ENCODE data around the gene DNMT3A. TPM values are rescaled to one million over a fixed set of nuclear protein-coding genes. Genes with fewer than 3 reads are reported as not detected.
A peak's percentile ranks its signal among the peaks of the same experiment; 100 is the strongest.

DNMT3A gene
- total and polyA plus RNA-seq, 2 experiments from 2014 or later = 47.2 to 80.4 TPM

- no peak for TF ChIP-seq CREB1 (CRISPR knock-in tag; IDR thresholded peaks at IDR 0.05; ENCODE audit: low read depth)
- TF ChIP-seq EZH2 (IDR thresholded peaks at IDR 0.05; ENCODE audit: low read depth, unreplicated experiment) = no peak
- TF ChIP-seq ZNF331 (CRISPR knock-in tag; IDR thresholded peaks at IDR 0.05; ENCODE audit: low read depth) = no peak
- TF ChIP-seq ZNF462 (CRISPR knock-in tag; IDR thresholded peaks at IDR 0.05) = no peak
- TF ChIP-seq POLR2AphosphoS5 (IDR thresholded peaks at IDR 0.05; ENCODE audit: low read depth) = no peak
These were observed 36.7 kb downstream of the DNMT3A start (continued) for GRCh38 chr2:25304826-25305596.

GRCh38 chr2:25304321-25304720 lies 37.4 kb downstream of the DNMT3A start:
- Histone ChIP-seq H3K4me2 (peak overlapping the region; percentile 51), H3K27me3 (ENCODE audit: insufficient read depth) (no peaks in the 10 kb centered on the region), H3K79me2 (replicated peaks; ENCODE audit: insufficient read depth) (no peaks in the 10 kb centered on the region; the same call in 1 of the 2 replicates), H4K20me1 (replicated peaks; ENCODE audit: insufficient read depth) (no peaks in the 10 kb centered on the region), H3K9me2 (ENCODE audit: insufficient read depth) (no peaks in the 10 kb centered on the region), H3K36me3 (ENCODE audit: insufficient read depth) (no peaks in the 10 kb centered on the region), H3K27ac (ENCODE audit: low read depth) (0 out of 2 replicates have a peak overlapping the region, but pooled peaks have one; percentile 47), H3K4me1 (ENCODE audit: insufficient read depth) (peaks cover 19% of the 10 kb centered on the region), H3F3A (replicated peaks; ENCODE audit: low read depth) (0 out of 2 replicates have a peak, but pooled peaks cover 2% of the 10 kb centered on the region), H3K4me3 (no peak overlapping the region), H2AFZ (no peak overlapping the region)
- Mint-ChIP-seq H3K9me3 (no peaks in the 10 kb centered on the region), H3K4me3 (no peak overlapping the region; the same call in 2 of the 3 replicates), H3K27ac (0 out of 2 replicates have a peak overlapping the region, but pooled peaks have one; percentile 39), H3K4me1 (peaks cover 22% of the 10 kb centered on the region), H3K27me3 (ENCODE audit: insufficient read depth, low read depth, poor library complexity) (peaks cover 10% of the 10 kb centered on the region), H3K36me3 (ENCODE audit: low read depth) (no peaks in the 10 kb centered on the region; the same call in 2 of the 3 replicates)
- DNase-seq (ENCODE audit: low spot score) (no peak), ATAC-seq (peak; percentile 54)
- no peak for TF ChIP-seq ZNF331 (CRISPR knock-in tag; IDR thresholded peaks at IDR 0.05; ENCODE audit: low read depth)
- TF ChIP-seq ZNF114 (CRISPR knock-in tag; IDR thresholded peaks at IDR 0.05) = no peak
- no peak for TF ChIP-seq EZH2phosphoT487 (IDR thresholded peaks at IDR 0.05; ENCODE audit: unreplicated experiment)
- no peak for TF ChIP-seq STAT1 (IDR thresholded peaks at IDR 0.05; ENCODE audit: unreplicated experiment)
- TF ChIP-seq ZNF462 (CRISPR knock-in tag; IDR thresholded peaks at IDR 0.05) = no peak
- no peak for TF ChIP-seq EZH2 (IDR thresholded peaks at IDR 0.05; ENCODE audit: low read depth, unreplicated experiment)

All from GM23338 (cell line).